PC-9 (cell line): ENCODE results near the gene BSPRY. TPM values are rescaled to one million over a fixed set of nuclear protein-coding genes. Genes with fewer than 3 reads are reported as not detected.
"Not testable (repeated sequence)": the region's sequence is repeated elsewhere in the genome, so short reads cannot be mapped to it uniquely, and the experiment has no call there.

Experiments used
- BruUV-seq: library from RNA; stranded (reverse); fragments of 400-500 nt; replicated peaks from 2 replicates; lab custom pipeline; 2021; lab: Mats Ljungman, UMichigan
- CTCF ChIA-PET: fragments of 300-600 bp; sonication (Branson Sonifier 250); formaldehyde crosslinking; loops from one replicate; lab custom pipeline; 2022; ENCODE audit warnings: antibody characterized with exemption; lab: Charles Lee
- POLR2A ChIA-PET: fragments of 300-600 bp; sonication (Branson Sonifier 250); formaldehyde crosslinking; loops from one replicate; lab custom pipeline; 2022; ENCODE audit warnings: antibody characterized with exemption; ENCODE audit not compliant: unreplicated experiment; lab: Charles Lee
- DNase-seq, 2 experiments: peaks; one replicate each; pipeline versions ENCODE4 v3.0.0 to v3.0.0-alpha.2; 2015 to 2022; ENCODE audit warnings: mixed read lengths in 1 of 2
- H2AFZ ChIP-seq: fragments of 200-600 bp; sonication (generic); 2 replicates; pipeline ENCODE4 v1.8.1; 2017; ENCODE audit warnings: antibody characterized with exemption
- H3F3A ChIP-seq: fragments of 200-600 bp; sonication (generic); 2 replicates; pipeline ENCODE4 v1.8.1; 2017; ENCODE audit warnings: antibody characterized with exemption, mild to moderate bottlenecking, low read depth; ENCODE audit not compliant: insufficient read depth
- H3K27ac ChIP-seq: fragments of 200-600 bp; sonication (generic); 2 replicates; pipeline ENCODE4 v1.6.1; 2016; ENCODE audit warnings: mixed run types
- H3K27me3 ChIP-seq: fragments of 200-600 bp; sonication (generic); 2 replicates; pipeline ENCODE4 v1.6.1; 2016; ENCODE audit warnings: low read depth, mixed run types; ENCODE audit not compliant: insufficient read depth
- H3K36me3 ChIP-seq: fragments of 200-600 bp; sonication (generic); 2 replicates; pipeline ENCODE4 v1.6.1; 2016; ENCODE audit warnings: low read depth, mixed run types
- H3K4me1 ChIP-seq: fragments of 200-600 bp; sonication (generic); replicated peaks from 2 replicates; pipeline ENCODE4 v1.6.1; 2016; ENCODE audit warnings: mixed run types; ENCODE audit not compliant: insufficient read depth
- H3K4me2 ChIP-seq: fragments of 200-600 bp; sonication (generic); 2 replicates; pipeline ENCODE4 v1.6.1; 2017; ENCODE audit warnings: mixed run types
- H3K4me3 ChIP-seq: fragments of 200-600 bp; sonication (generic); 2 replicates; pipeline ENCODE4 v1.6.1; 2016; ENCODE audit warnings: mixed run types
- H3K79me2 ChIP-seq: fragments of 200-600 bp; sonication (generic); 2 replicates; pipeline ENCODE4 v1.6.1; 2017; ENCODE audit warnings: low read depth, mixed run types
- H3K9me2 ChIP-seq: fragments of 200-600 bp; sonication (generic); 2 replicates; pipeline ENCODE4 v1.8.1; 2017; ENCODE audit warnings: mild to moderate bottlenecking; ENCODE audit not compliant: insufficient read depth
- H3K9me3 ChIP-seq: fragments of 200-600 bp; sonication (generic); 2 replicates; pipeline ENCODE4 v1.8.1; 2016; ENCODE audit warnings: low read depth; ENCODE audit not compliant: insufficient read depth
- H4K20me1 ChIP-seq: fragments of 200-600 bp; sonication (generic); 2 replicates; pipeline ENCODE4 v1.8.1; 2017; ENCODE audit not compliant: insufficient read depth
- CTCF ChIP-seq: fragments of 200-600 bp; sonication (generic); conservative IDR thresholded peaks from 2 replicates; pipeline ENCODE4 v1.6.1; 2017; ENCODE audit warnings: mixed run types, antibody characterized with exemption, mild to moderate bottlenecking, moderate library complexity
- EZH2 ChIP-seq: fragments of 200-600 bp; sonication (generic); IDR thresholded peaks from 2 replicates; pipeline ENCODE4 v1.8.0; 2017; ENCODE audit warnings: antibody characterized with exemption, low read depth
- intact Hi-C: fragments of 100-400 bp; cut with micrococcal nuclease; formaldehyde crosslinking; loops from one replicate; pipeline ENCODE4 v1.10.0; 2022; ENCODE audit not compliant: unreplicated experiment
- total RNA-seq: library from RNA; stranded (reverse); gene quantifications from 2 replicates; pipeline ENCODE4 v1.2.3, GENCODE V29; 2021

The BSPRY gene
- total RNA-seq, 1 experiment from 2014 or later: 29.3 TPM

GRCh38 chr9:113376634-113377567 lies 27.6 kb downstream of the BSPRY start, which contains the start of gene HDHD3:
Gene HDHD3 (minus strand): TSS chr9:113376986. CDS start chr9:113374354, 2,632 bp downstream.
- BruUV-seq: TSS peak; percentile 56
- H3K4me1 ChIP-seq: peaks cover 23% of the 10 kb centered on the region
- peak within 1 kb of the TSS; percentile 54 for H3K27ac ChIP-seq
- CTCF ChIA-PET: interaction anchor here (0.6 to 0.7 kb wide), 2 partner anchors 30 to 33 kb away, joined by 3 to 8 read pairs; no protein-coding TSS in a partner anchor
- H3K27me3 ChIP-seq: no peaks in the 10 kb centered on the region
- POLR2A ChIA-PET: interaction anchor here (0.6 to 0.7 kb wide), 3 partner anchors 10 to 882 kb away, joined by 4 to 8 read pairs (median 5); no protein-coding TSS in a partner anchor
- peak; percentile 74 to 78 for DNase-seq
- no peaks in the 10 kb centered on the region for H3K9me3 ChIP-seq
- H3K4me2 ChIP-seq: peak within 1 kb of the TSS; percentile 80
- peaks cover 8% of the 10 kb centered on the region; the same call in 1 of the 2 replicates for H4K20me1 ChIP-seq
- TF ChIP-seq CTCF: no peak
- TF ChIP-seq EZH2: no peak
- peaks cover 9% of the 10 kb centered on the region; the same call in 1 of the 2 replicates for H3K36me3 ChIP-seq
- H3K9me2 ChIP-seq: no peaks in the 10 kb centered on the region
- H3K79me2 ChIP-seq: peaks cover 12% of the 10 kb centered on the region
- H3K4me3 ChIP-seq: peak within 1 kb of the TSS; percentile 76
- peaks cover 21% of the 10 kb centered on the region; the same call in 1 of the 2 replicates for H3F3A ChIP-seq
- H2AFZ ChIP-seq: peak within 1 kb of the TSS; percentile 95
- intact Hi-C loops: loop anchor here (1.0 to 2.0 kb wide), 2 partner anchors 24 to 36 kb away; partner anchors contain the start of genes ALAD and WDR31

- POLR2A ChIA-PET, H3K4me2 ChIP-seq: not testable (repeated sequence)
- H3K4me1 ChIP-seq: peaks cover 37% of the 10 kb centered on the region
These were observed 29.9 kb downstream of the BSPRY start for GRCh38 chr9:113379094-113379828.

GRCh38 chr9:113379829-113380210 lies 30.5 kb downstream of the BSPRY start:
- Histone ChIP-seq H3F3A (peaks cover 11% of the 10 kb centered on the region; the same call in 1 of the 2 replicates), H3K4me1 (peaks cover 37% of the 10 kb centered on the region), H3K79me2 (peaks cover 11% of the 10 kb centered on the region)
- H3K9me2 ChIP-seq, H3K36me3 ChIP-seq, H3K4me2 ChIP-seq, BruUV-seq, POLR2A ChIA-PET, CTCF ChIA-PET, H3K4me3 ChIP-seq, H3K9me3 ChIP-seq, H2AFZ ChIP-seq, intact Hi-C loops, H3K27ac ChIP-seq, H3K27me3 ChIP-seq, DNase-seq, H4K20me1 ChIP-seq: not testable (repeated sequence)

More at GRCh38 chr9:113379094-113379828, 29.9 kb downstream of the BSPRY start:
- H3K36me3 ChIP-seq, H4K20me1 ChIP-seq, BruUV-seq, intact Hi-C loops, CTCF ChIA-PET, DNase-seq, H3K9me3 ChIP-seq, H3K27ac ChIP-seq, H3K9me2 ChIP-seq, H3K4me3 ChIP-seq, H3K27me3 ChIP-seq, H2AFZ ChIP-seq: not testable (repeated sequence)
- Histone ChIP-seq H3F3A (peaks cover 11% of the 10 kb centered on the region; the same call in 1 of the 2 replicates), H3K79me2 (peaks cover 12% of the 10 kb centered on the region)
